ENCODE measurements around the gene TMEM176A.
A peak's percentile ranks its signal among the peaks of the same experiment; 100 is the strongest.

The TMEM176A gene

DNA sequence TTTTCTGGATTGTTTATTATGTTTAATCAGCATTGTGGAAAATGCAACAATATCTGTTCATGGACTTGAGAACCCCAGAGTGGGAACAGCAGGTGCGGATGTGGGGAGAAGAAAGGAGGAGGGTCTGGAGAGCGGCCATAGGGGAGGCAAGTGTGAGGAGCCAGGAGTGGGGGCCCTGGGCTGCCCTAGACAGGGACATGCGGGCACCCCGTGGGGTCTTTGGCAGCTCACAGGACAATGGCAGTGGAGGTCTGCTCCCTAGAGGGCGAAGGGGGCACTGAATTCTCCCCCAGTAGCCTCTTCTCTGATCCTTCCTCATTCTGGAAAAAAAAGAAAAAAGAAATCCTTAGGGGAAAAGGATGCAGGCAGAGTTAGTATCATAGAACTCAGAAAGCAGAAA is 9.3 kb upstream of the TMEM176A start:
- H3K36me3 Mint-ChIP-seq (ENCODE audit: low read depth): no peaks in the 10 kb centered on the region
- TF ChIP-seq CTCF (IDR thresholded peaks at IDR 0.05; ENCODE audit: unreplicated experiment in 3 of 3): no peak
- peaks cover 25% of the 10 kb centered on the region for H3K4me1 Mint-ChIP-seq
- H3K27me3 Mint-ChIP-seq (ENCODE audit: low read depth): peaks cover 7% of the 10 kb centered on the region
- no peak overlapping the region for H3K4me3 Mint-ChIP-seq
- no peaks in the 10 kb centered on the region for H3K9me3 Mint-ChIP-seq
- no peak overlapping the region for H3K27ac Mint-ChIP-seq

DNA sequence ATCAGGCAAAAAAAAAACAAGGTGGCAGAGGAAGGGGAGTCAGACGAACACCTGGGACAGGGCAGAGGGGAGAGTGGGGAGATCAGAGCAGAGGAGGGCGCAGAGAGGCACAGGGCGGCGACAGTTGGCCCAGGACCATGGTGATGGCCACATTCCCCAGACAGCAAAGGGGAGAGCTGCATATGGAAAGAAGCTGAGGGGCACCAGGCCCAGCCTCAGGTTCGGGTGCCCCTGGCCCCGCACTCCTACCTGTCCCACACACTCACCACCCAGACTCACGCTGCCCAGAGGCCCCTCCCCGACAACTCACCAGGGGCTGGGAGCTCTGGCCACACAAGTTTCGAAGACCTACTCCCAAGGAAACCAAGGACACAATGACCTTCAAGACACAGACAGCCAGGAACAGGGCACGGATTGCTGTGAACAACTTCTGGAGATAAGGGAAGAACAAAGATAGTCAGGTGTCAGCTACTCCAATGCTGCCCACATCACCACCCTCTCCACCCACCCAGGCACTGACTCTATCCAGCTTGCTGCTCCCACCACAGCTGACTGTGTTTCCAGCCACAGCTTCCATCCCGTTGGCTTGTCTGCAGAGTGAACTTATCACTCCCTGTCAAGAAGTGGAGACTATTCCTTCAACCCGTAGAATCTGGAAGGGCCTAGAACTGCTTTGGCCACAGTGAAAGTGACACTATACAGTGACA is 8.7 kb upstream of the TMEM176A start:
- H3K27me3 Mint-ChIP-seq (ENCODE audit: low read depth): peaks cover 5% of the 10 kb centered on the region
- TF ChIP-seq CTCF (IDR thresholded peaks at IDR 0.05; ENCODE audit: unreplicated experiment in 3 of 3): no peak
- H3K36me3 Mint-ChIP-seq (ENCODE audit: low read depth): no peaks in the 10 kb centered on the region
- peaks cover 25% of the 10 kb centered on the region for H3K4me1 Mint-ChIP-seq
- no peaks in the 10 kb centered on the region for H3K9me3 Mint-ChIP-seq
- H3K27ac Mint-ChIP-seq: no peak overlapping the region
- no peak overlapping the region for H3K4me3 Mint-ChIP-seq

- peaks cover 16% of the 10 kb centered on the region for H3K27me3 Mint-ChIP-seq (ENCODE audit: low read depth)
- no peak for TF ChIP-seq CTCF (IDR thresholded peaks at IDR 0.05; ENCODE audit: unreplicated experiment in 3 of 3)
- no peaks in the 10 kb centered on the region for H3K9me3 Mint-ChIP-seq
- H3K27ac Mint-ChIP-seq: no peak overlapping the region
- H3K4me1 Mint-ChIP-seq: peaks cover 7% of the 10 kb centered on the region
- no peak overlapping the region for H3K4me3 Mint-ChIP-seq
- no peaks in the 10 kb centered on the region for H3K36me3 Mint-ChIP-seq (ENCODE audit: low read depth)
These were observed 6.9 kb upstream of the TMEM176A start for GRCh38 chr7:150793569-150794238.

- Mint-ChIP-seq H3K36me3 (ENCODE audit: low read depth) (no peaks in the 10 kb centered on the region), H3K4me3 (peak overlapping the region in 1 of 3 experiments; percentile 35), H3K27me3 (ENCODE audit: low read depth) (peaks cover 43% of the 10 kb centered on the region), H3K27ac (no peak overlapping the region), H3K9me3 (no peaks in the 10 kb centered on the region), H3K4me1 (peaks cover 14% of the 10 kb centered on the region)
- no peak for TF ChIP-seq CTCF (IDR thresholded peaks at IDR 0.05; ENCODE audit: unreplicated experiment in 3 of 3)
These were observed 2.9 kb upstream of the TMEM176A start for GRCh38 chr7:150797661-150798060.

- no peaks in the 10 kb centered on the region for H3K9me3 Mint-ChIP-seq
- H3K4me3 Mint-ChIP-seq: peak overlapping the region; percentile 75 to 87 (median 86)
- H3K4me1 Mint-ChIP-seq: peaks cover 20% of the 10 kb centered on the region
- H3K36me3 Mint-ChIP-seq (ENCODE audit: low read depth): no peaks in the 10 kb centered on the region
- TF ChIP-seq CTCF (IDR thresholded peaks at IDR 0.05; ENCODE audit: unreplicated experiment in 3 of 3): no peak
- peaks cover 48% of the 10 kb centered on the region for H3K27me3 Mint-ChIP-seq (ENCODE audit: low read depth)
- peak overlapping the region in 1 of 3 experiments; percentile 80 for H3K27ac Mint-ChIP-seq
These were observed 1.4 kb upstream of the TMEM176A start for GRCh38 chr7:150799156-150799555.

Data from nephron (organoid).